K562 (cell line): ENCODE measurements around the gene DEDD2. TPM values are rescaled to one million over a fixed set of nuclear protein-coding genes. Genes with fewer than 3 reads are reported as not detected.

Experiments
- CTBP1 ChIP-seq: fragments of 450-650 bp; IDR thresholded peaks from 2 replicates; pipeline ENCODE4 v1.6.1; 2016; ENCODE audit warnings: borderline replicate concordance
- DIDO1 ChIP-seq: fragments of 450-650 bp; IDR thresholded peaks from 2 replicates; pipeline ENCODE4 v1.6.1; 2016; ENCODE audit warnings: low read depth, missing biosample characterization, missing genetic modification characterization
- ELK1 ChIP-seq: sonication (generic); formaldehyde crosslinking; IDR thresholded peaks from 2 replicates; pipeline ENCODE4 v1.8.1; 2022; ENCODE audit warnings: missing genetic modification reagents
- FOXA3 ChIP-seq, 2 experiments: fragments of 450-650 bp in 1 of 2; sonication (generic) in 1 of 2; formaldehyde crosslinking; IDR thresholded peaks in 1 of 2; conservative IDR thresholded peaks in 1 of 2; 2 replicates each; pipeline versions ENCODE4 v1.4.0 to v1.8.0; 2020 to 2022; ENCODE audit warnings: mild to moderate bottlenecking in 2 of 2, missing genetic modification reagents in 1 of 2
- POLR3A ChIP-seq: IDR thresholded peaks from 2 replicates; pipeline ENCODE4 v1.6.1; 2011; ENCODE audit warnings: borderline replicate concordance, mild to moderate bottlenecking, moderate library complexity; ENCODE audit not compliant: insufficient read length, insufficient read depth; ENCODE audit errors: extremely low read depth
- RAD51 ChIP-seq: fragments of 450-650 bp; IDR thresholded peaks from 2 replicates; pipeline ENCODE4 v1.7.1; 2016; ENCODE audit warnings: low read depth, mild to moderate bottlenecking, borderline replicate concordance
- SREBF2 ChIP-seq: sonication (generic); formaldehyde crosslinking; IDR thresholded peaks from 2 replicates; pipeline ENCODE4 v1.4.0; 2020; ENCODE audit warnings: mild to moderate bottlenecking, missing genetic modification reagents
- SRF ChIP-seq, 2 experiments: fragments of 250-450, 450-650 bp in 1 of 2; sonication (Bioruptor Pico) in 1 of 2; sonication (generic) in 1 of 2; formaldehyde crosslinking; IDR thresholded peaks; 2 replicates each; pipeline versions ENCODE4 v1.5.0 to v1.5.1; 2020 to 2022; ENCODE audit warnings: mild to moderate bottlenecking in 1 of 2, missing genetic modification reagents in 1 of 2
- TSC22D4 ChIP-seq: fragments of 450-650 bp; IDR thresholded peaks from 2 replicates; pipeline ENCODE4 v1.6.1; 2016; ENCODE audit warnings: missing genetic modification characterization, missing biosample characterization, control low read depth
- XRCC5 ChIP-seq: fragments of 200-400 bp; formaldehyde crosslinking; IDR thresholded peaks from 2 replicates; pipeline ENCODE4 v1.6.1; 2017; ENCODE audit warnings: low read depth, mild to moderate bottlenecking, low read length
- ZFP36 ChIP-seq: fragments of 150-350 bp; IDR thresholded peaks from 2 replicates; pipeline ENCODE4 v1.6.1; 2018; ENCODE audit warnings: low read length, low read depth; ENCODE audit not compliant: partially characterized antibody
- ZNF316 ChIP-seq: fragments of 450-650 bp; IDR thresholded peaks from 2 replicates; pipeline ENCODE4 v1.6.1; 2016
- polyA plus RNA-seq, 8 experiments: library from polyadenylated mRNA; depleted of rRNA in 4 of 8; stranded (reverse) in 5 of 8; unstranded in 3 of 8; fragments of >200 nt; fragmentation: Nextera tagmentation in 2 of 8; fragmentation: Illumina TruSeq in 1 of 8; extraction: Ambion mirVana in 2 of 8; extraction: Trizol in 1 of 8; gene quantifications; 2 replicates each; pipeline versions ENCODE4 v1.2.1 to v1.2.3, GENCODE V29; 2011 to 2014; ENCODE audit warnings: inconsistent platforms in 1 of 8, missing spikeins in 1 of 8
- total RNA-seq, 7 experiments: library from RNA; depleted of rRNA in 6 of 7; stranded (reverse); fragments of >200 nt in 6 of 7; fragmentation: Illumina TruSeq in 2 of 7; extraction: Trizol in 2 of 7; gene quantifications; 2 replicates each; pipeline versions ENCODE4 v1.2.1 to v1.2.3, GENCODE V29; 2011 to 2021; ENCODE audit warnings: low replicate concordance in 1 of 7
- TF ChIP-seq, protein P1 (sequence below): fragments of 250-450 bp; sonication (Bioruptor Pico); IDR thresholded peaks from 2 replicates; pipeline ENCODE4 v1.5.0; 2021
- TF ChIP-seq, protein P2 (sequence below): fragments of 250-450 bp; sonication (Bioruptor Pico); IDR thresholded peaks from 2 replicates; pipeline ENCODE4 v1.8.0; 2022; ENCODE audit warnings: moderate library complexity, mild to moderate bottlenecking, inconsistent platforms

DEDD2 gene
- total and polyA plus RNA-seq, 9 of the 15 experiments (the other 6 are each of a cell fraction or from before 2014, with no cell fraction given), result 4.3 to 43.0 (median 29.2) TPM

DNA sequence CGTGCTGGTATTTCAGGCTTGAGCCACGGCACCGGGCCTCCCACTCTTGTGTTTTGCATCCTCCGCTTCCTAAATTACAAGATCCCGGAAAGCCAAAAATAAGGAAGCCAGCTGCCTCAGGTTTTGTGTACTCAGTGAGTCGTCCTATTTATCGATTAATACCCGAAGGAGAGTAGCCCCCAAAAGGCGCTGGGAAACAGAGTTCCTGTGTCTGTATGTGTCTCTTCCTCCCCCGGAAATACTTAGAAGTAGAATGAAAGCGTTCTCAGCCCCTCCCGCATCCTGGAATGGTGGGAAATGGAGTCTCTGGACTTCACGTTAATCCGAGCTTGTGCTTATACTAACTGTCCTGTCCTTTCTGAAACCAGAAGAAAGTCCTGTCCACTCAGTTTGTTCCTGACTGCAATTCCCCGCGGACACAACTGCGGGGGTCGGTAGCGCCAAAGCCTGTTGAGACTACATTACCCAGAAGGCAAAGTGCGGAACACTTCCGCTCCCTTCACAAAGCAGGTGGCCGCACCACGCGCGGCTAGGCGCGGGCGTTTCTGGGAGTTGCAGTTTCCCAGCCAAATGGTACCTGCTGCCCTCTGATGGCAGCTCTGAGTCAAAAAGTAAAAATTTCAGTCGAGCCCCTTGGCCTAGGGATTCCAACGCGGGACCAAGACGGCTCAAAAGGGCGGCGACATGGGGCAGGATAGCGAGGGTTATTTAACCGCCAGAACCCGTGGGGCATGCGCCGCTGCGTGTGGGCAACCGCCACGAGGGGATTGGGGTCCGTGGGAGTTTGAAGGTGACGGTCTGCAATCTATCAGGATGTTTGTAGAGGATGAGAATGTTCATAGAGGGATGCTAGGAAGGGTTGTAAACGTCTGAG, 27.1 kb upstream of the DEDD2 start (continued):
- TF ChIP-seq ELK1 (CRISPR knock-in tag), result no peak
- TF ChIP-seq XRCC5, result no peak
- TF ChIP-seq RAD51, result peak; percentile 67; the same call in 1 of the 2 replicates
- no peak for TF ChIP-seq ZFP36
- TF ChIP-seq, protein P1, sequence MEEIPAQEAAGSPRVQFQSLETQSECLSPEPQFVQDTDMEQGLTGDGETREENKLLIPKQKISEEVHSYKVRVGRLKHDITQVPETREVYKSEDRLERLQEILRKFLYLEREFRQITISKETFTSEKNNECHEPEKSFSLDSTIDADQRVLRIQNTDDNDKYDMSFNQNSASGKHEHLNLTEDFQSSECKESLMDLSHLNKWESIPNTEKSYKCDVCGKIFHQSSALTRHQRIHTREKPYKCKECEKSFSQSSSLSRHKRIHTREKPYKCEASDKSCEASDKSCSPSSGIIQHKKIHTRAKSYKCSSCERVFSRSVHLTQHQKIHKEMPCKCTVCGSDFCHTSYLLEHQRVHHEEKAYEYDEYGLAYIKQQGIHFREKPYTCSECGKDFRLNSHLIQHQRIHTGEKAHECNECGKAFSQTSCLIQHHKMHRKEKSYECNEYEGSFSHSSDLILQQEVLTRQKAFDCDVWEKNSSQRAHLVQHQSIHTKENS, result no peak
- no peak for TF ChIP-seq SREBF2 (CRISPR knock-in tag)
- TF ChIP-seq, protein P2, sequence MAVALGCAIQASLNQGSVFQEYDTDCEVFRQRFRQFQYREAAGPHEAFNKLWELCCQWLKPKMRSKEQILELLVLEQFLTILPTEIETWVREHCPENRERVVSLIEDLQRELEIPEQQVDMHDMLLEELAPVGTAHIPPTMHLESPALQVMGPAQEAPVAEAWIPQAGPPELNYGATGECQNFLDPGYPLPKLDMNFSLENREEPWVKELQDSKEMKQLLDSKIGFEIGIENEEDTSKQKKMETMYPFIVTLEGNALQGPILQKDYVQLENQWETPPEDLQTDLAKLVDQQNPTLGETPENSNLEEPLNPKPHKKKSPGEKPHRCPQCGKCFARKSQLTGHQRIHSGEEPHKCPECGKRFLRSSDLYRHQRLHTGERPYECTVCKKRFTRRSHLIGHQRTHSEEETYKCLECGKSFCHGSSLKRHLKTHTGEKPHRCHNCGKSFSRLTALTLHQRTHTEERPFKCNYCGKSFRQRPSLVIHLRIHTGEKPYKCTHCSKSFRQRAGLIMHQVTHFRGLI, result no peak
- TF ChIP-seq ZNF316, result no peak
- no peak for TF ChIP-seq POLR3A
- no peak for TF ChIP-seq TSC22D4
- TF ChIP-seq FOXA3 (CRISPR knock-in tag; conservative IDR thresholded peaks at IDR 0.05 in 1 of 2, IDR thresholded peaks at IDR 0.05 in 1 of 2), result no peak
- peak in 1 of 2 experiments; percentile 70; a peak in 1 of 4 replicates for TF ChIP-seq SRF (CRISPR knock-in tag; IDR thresholded peaks at IDR 0.05)
- TF ChIP-seq CTBP1, result peak; percentile 56; the same call in 1 of the 2 replicates
- TF ChIP-seq DIDO1 (tag), result peak; percentile 60
